ENCODE data around the gene C1orf52. TPM values are rescaled to one million over a fixed set of nuclear protein-coding genes. Genes with fewer than 3 reads are reported as not detected.
A peak's percentile ranks its signal among the peaks of the same experiment; 100 is the strongest.

The C1orf52 gene
- total RNA-seq, 1 donor from 2014 or later = 11.1 TPM

- FAIRE-seq = no peak
- Histone ChIP-seq H3K36me3 (ENCODE audit: control insufficient read depth, insufficient read depth, low read length) (peaks cover 2% of the 10 kb centered on the region), H3K27me3 (ENCODE audit: control insufficient read depth, insufficient read depth, low read length) (no peaks in the 10 kb centered on the region), H3K4me3 (ENCODE audit: low read depth, low read length) (no peak overlapping the region)
- no peak for TF ChIP-seq CTCF (IDR thresholded peaks at IDR 0.05; ENCODE audit: insufficient read depth, low read length, severe bottlenecking)
- no peak for DNase-seq (ENCODE audit: low read depth)
These were observed 17.6 kb upstream of the C1orf52 start for GRCh38 chr1:85276978-85277639.

- no peak for TF ChIP-seq CTCF (IDR thresholded peaks at IDR 0.05; ENCODE audit: insufficient read depth, low read length, severe bottlenecking)
- Histone ChIP-seq H3K4me3 (ENCODE audit: low read depth, low read length) (peak within 1 kb of the TSS; percentile 87), H3K36me3 (ENCODE audit: control insufficient read depth, insufficient read depth, low read length) (peaks cover 2% of the 10 kb centered on the region), H3K27me3 (ENCODE audit: control insufficient read depth, insufficient read depth, low read length) (no peaks in the 10 kb centered on the region)
- FAIRE-seq (no peak), DNase-seq (ENCODE audit: low read depth) (peak; percentile 99)
These were observed 16.9 kb upstream of the C1orf52 start, which contains the start of gene BCL10 for GRCh38 chr1:85276215-85276977. Gene BCL10 (minus strand): TSS chr1:85276632. CDS start chr1:85276352, 280 bp downstream.

DNA sequence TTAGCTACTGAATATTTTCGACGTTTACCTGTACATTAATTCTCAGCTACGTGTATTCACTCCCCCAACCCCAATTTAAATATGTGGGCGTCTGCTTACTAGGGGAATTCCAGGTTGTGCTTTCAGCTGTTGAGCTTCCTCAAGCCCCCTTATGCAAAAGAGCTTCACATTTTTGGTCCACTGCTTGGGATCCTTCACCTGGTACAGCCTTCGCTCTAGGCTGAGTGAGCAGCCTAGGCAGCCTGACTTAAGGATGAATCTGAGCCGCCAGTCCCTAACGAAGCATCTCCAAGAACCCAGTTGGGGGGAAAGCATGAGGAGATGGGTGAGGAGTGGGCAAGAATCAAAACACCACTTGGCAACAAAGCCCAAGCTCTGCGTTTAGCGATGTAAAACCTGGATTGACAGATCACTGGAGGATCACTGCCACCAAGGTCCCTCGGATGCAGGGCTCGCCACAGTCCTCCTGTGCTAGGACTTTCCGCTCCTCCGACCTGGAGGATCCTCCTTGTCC lies 16.3 kb upstream of the C1orf52 start:
- DNase-seq (ENCODE audit: low read depth) (peak; percentile 52), FAIRE-seq (no peak)
- H3K4me3 ChIP-seq (ENCODE audit: low read depth, low read length) = peak overlapping the region; percentile 87
- no peaks in the 10 kb centered on the region for H3K27me3 ChIP-seq (ENCODE audit: control insufficient read depth, insufficient read depth, low read length)
- TF ChIP-seq CTCF (IDR thresholded peaks at IDR 0.05; ENCODE audit: insufficient read depth, low read length, severe bottlenecking) = no peak
- peaks cover 5% of the 10 kb centered on the region for H3K36me3 ChIP-seq (ENCODE audit: control insufficient read depth, insufficient read depth, low read length)

- DNase-seq (ENCODE audit: low read depth) = peak; percentile 91
- no peak for FAIRE-seq
- no peak for TF ChIP-seq CTCF (IDR thresholded peaks at IDR 0.05; ENCODE audit: insufficient read depth, low read length, severe bottlenecking)
- H3K27me3 ChIP-seq (ENCODE audit: control insufficient read depth, insufficient read depth, low read length) = no peaks in the 10 kb centered on the region
- H3K36me3 ChIP-seq (ENCODE audit: control insufficient read depth, insufficient read depth, low read length) = peaks cover 6% of the 10 kb centered on the region
- peak overlapping the region; percentile 87 for H3K4me3 ChIP-seq (ENCODE audit: low read depth, low read length)
These were observed 15.5 kb upstream of the C1orf52 start for GRCh38 chr1:85274969-85275453.

DNA sequence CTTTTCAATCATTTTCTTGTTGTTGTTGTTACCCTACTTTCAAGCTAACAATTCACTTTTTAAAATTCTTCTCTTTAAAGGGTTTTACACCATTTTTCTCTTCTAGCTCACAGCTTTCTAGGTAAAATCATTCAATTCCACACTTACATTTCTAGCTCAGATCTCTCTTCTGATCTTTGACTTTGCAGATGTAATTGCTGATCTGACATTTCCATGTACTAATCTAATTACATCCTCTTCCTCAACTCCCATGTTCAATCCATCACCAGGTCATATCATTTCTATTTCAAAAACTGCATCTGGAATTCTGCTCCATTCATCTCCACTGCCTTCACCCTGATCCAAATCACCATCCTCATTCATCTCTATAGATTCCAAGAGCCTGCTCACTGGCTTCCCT lies 13.9 kb upstream of the C1orf52 start:
- FAIRE-seq (no peak), DNase-seq (ENCODE audit: low read depth) (no peak)
- Histone ChIP-seq H3K4me3 (ENCODE audit: low read depth, low read length) (no peak overlapping the region), H3K27me3 (ENCODE audit: control insufficient read depth, insufficient read depth, low read length) (no peaks in the 10 kb centered on the region), H3K36me3 (ENCODE audit: control insufficient read depth, insufficient read depth, low read length) (peaks cover 12% of the 10 kb centered on the region)
- TF ChIP-seq CTCF (IDR thresholded peaks at IDR 0.05; ENCODE audit: insufficient read depth, low read length, severe bottlenecking) = no peak

All from bronchial epithelial cell (primary cell).